Esophagus muscularis mucosa (tissue), 4 donors: Measurements from ENCODE around the gene GSG1L. TPM values are rescaled to one million over a fixed set of nuclear protein-coding genes. Genes with fewer than 3 reads are reported as not detected.

Experiments used
- DNase-seq: peaks from one replicate; pipeline ENCODE4 v3.0.0-alpha.2; 2017; ENCODE audit errors: extremely low spot score
- H3K27ac ChIP-seq, 4 donors: fragments of 200-600 bp; sonication (generic); replicated peaks in 1 of 4; 1 replicate in 3 of 4; 2 replicates in 1 of 4; pipeline ENCODE4 v1.5.1; 2016 to 2019; ENCODE audit warnings: mild to moderate bottlenecking in 1 of 4
- H3K27me3 ChIP-seq, 4 donors: fragments of 200-600 bp; sonication (generic); one replicate each; pipeline versions ENCODE4 v1.5.1 to v1.6.0; 2016 to 2019
- H3K36me3 ChIP-seq, 4 donors: fragments of 200-600 bp; sonication (generic); one replicate each; pipeline ENCODE4 v1.5.1; 2016 to 2019
- H3K4me1 ChIP-seq, 4 donors: fragments of 200-600 bp; sonication (generic); one replicate each; pipeline ENCODE4 v1.5.1; 2016 to 2019
- H3K4me3 ChIP-seq, 4 donors: fragments of 200-600 bp; sonication (generic); 1 replicate in 2 of 4; 2 replicates in 2 of 4; pipeline ENCODE4 v1.5.1; 2016 to 2019; ENCODE audit warnings: mild to moderate bottlenecking in 4 of 4, moderate library complexity in 1 of 4
- H3K9me3 ChIP-seq, 4 donors: fragments of 200-600 bp; sonication (generic); 1 replicate in 3 of 4; 2 replicates in 1 of 4; pipeline ENCODE4 v1.5.1; 2016 to 2019
- CTCF ChIP-seq, 3 experiments: fragments of 200-600 bp in 2 of 3; fragments of 450-650 bp in 1 of 3; sonication (generic) in 2 of 3; IDR thresholded peaks; one replicate each; pipeline ENCODE4 v1.5.1; 2017 to 2019; ENCODE audit warnings: antibody characterized with exemption in 3 of 3, mild to moderate bottlenecking in 2 of 3, moderate library complexity in 1 of 3
- EP300 ChIP-seq: sonication (generic); formaldehyde crosslinking; IDR thresholded peaks from one replicate; pipeline ENCODE4 v1.6.1; 2017; ENCODE audit warnings: antibody characterized with exemption
- POLR2A ChIP-seq: fragments of 450-650 bp; IDR thresholded peaks from one replicate; pipeline ENCODE4 v1.6.1; 2017; ENCODE audit warnings: antibody characterized with exemption, moderate library complexity, mild to moderate bottlenecking, low read depth
- POLR2AphosphoS5 ChIP-seq, 2 donors: sonication (generic); formaldehyde crosslinking; IDR thresholded peaks; one replicate each; pipeline ENCODE4 v1.6.1; 2017; ENCODE audit warnings: antibody characterized with exemption in 2 of 2
- WGBS: methylation state at CpG from one replicate; pipeline ENCODE4 v1.1.5; 2018; 5-methylcytosine and 5-hydroxymethylcytosine counted together
- intact Hi-C: fragments of 100-400 bp; cut with DNase I; formaldehyde crosslinking; loops from one replicate; pipeline ENCODE4 v1.15.1; 2023
- total RNA-seq, 4 donors: library from RNA; depleted of rRNA; stranded (reverse); fragments of >200 nt; gene quantifications; one replicate each; pipeline versions ENCODE4 v1.1.0 to v1.2.1, GENCODE V29; 2016

GSG1L gene
- total RNA-seq, 4 donors from 2014 or later = 0.19 to 0.83 TPM; not detected in 2

GRCh38 chr16:27811881-27812280 lies 251.6 kb downstream of the GSG1L start:
- peaks cover 0 to 11% (median 8%) of the 10 kb centered on the region in 4 donors for H3K9me3 ChIP-seq
- no peak for DNase-seq
- H3K27ac ChIP-seq = no peak overlapping the region
- no peak overlapping the region for H3K4me3 ChIP-seq
- H3K4me1 ChIP-seq = no peaks in the 10 kb centered on the region
- H3K36me3 ChIP-seq = no peaks in the 10 kb centered on the region
- H3K27me3 ChIP-seq = peaks cover 0 to 8% (median 0%) of the 10 kb centered on the region in 4 donors
- intact Hi-C loops = no loop called here
- no peak for TF ChIP-seq POLR2A
- no peak for TF ChIP-seq POLR2AphosphoS5 (IDR thresholded peaks at IDR 0.05)
- TF ChIP-seq CTCF (IDR thresholded peaks at IDR 0.05) = no peak
- no peak for TF ChIP-seq EP300
- 81% methylated on average over 3 of the region's 3 CpGs for WGBS

- 72% methylated on average over 5 of the region's 5 CpGs for WGBS
- no peak for TF ChIP-seq POLR2A
- no peak for TF ChIP-seq EP300
- TF ChIP-seq POLR2AphosphoS5 (IDR thresholded peaks at IDR 0.05) = no peak
- no peak for TF ChIP-seq CTCF (IDR thresholded peaks at IDR 0.05)
- H3K36me3 ChIP-seq = no peaks in the 10 kb centered on the region
- intact Hi-C loops = no loop called here
- H3K27ac ChIP-seq = no peak overlapping the region
- peaks cover 0 to 34% (median 3%) of the 10 kb centered on the region in 4 donors for H3K27me3 ChIP-seq
- H3K9me3 ChIP-seq = peaks cover 0 to 11% (median 8%) of the 10 kb centered on the region in 4 donors
- DNase-seq = no peak
- H3K4me3 ChIP-seq = no peak overlapping the region
- H3K4me1 ChIP-seq = no peaks in the 10 kb centered on the region
Measured at GRCh38 chr16:27806986-27807385, 256.5 kb downstream of the GSG1L start.

- intact Hi-C loops = no loop called here
- no peak for TF ChIP-seq CTCF (IDR thresholded peaks at IDR 0.05)
- no peak for TF ChIP-seq POLR2AphosphoS5 (IDR thresholded peaks at IDR 0.05)
- TF ChIP-seq POLR2A = no peak
- no peak for TF ChIP-seq EP300
- H3K27me3 ChIP-seq = peaks cover 0 to 34% (median 3%) of the 10 kb centered on the region in 4 donors
- H3K9me3 ChIP-seq = peaks cover 0 to 11% (median 8%) of the 10 kb centered on the region in 4 donors
- DNase-seq = no peak
- no peak overlapping the region for H3K4me3 ChIP-seq
- H3K4me1 ChIP-seq = no peaks in the 10 kb centered on the region
- H3K36me3 ChIP-seq = no peaks in the 10 kb centered on the region
- H3K27ac ChIP-seq = no peak overlapping the region
Measured at GRCh38 chr16:27806388-27806787, 257.1 kb downstream of the GSG1L start.

- DNase-seq = no peak
- peaks cover 0 to 11% (median 8%) of the 10 kb centered on the region in 4 donors for H3K9me3 ChIP-seq
- intact Hi-C loops = no loop called here
- no peak overlapping the region for H3K27ac ChIP-seq
- no peak overlapping the region for H3K4me3 ChIP-seq
- H3K4me1 ChIP-seq = no peaks in the 10 kb centered on the region
- 74% methylated on average over 4 of the region's 5 CpGs for WGBS
- TF ChIP-seq EP300 = no peak
- TF ChIP-seq POLR2A = no peak
- TF ChIP-seq CTCF (IDR thresholded peaks at IDR 0.05) = no peak
- no peak for TF ChIP-seq POLR2AphosphoS5 (IDR thresholded peaks at IDR 0.05)
- H3K36me3 ChIP-seq = no peaks in the 10 kb centered on the region
- H3K27me3 ChIP-seq = peaks cover 0 to 34% (median 3%) of the 10 kb centered on the region in 4 donors
Measured at GRCh38 chr16:27805828-27806351, 257.6 kb downstream of the GSG1L start.
